Measurements from ENCODE around the gene UBN2.

DNA sequence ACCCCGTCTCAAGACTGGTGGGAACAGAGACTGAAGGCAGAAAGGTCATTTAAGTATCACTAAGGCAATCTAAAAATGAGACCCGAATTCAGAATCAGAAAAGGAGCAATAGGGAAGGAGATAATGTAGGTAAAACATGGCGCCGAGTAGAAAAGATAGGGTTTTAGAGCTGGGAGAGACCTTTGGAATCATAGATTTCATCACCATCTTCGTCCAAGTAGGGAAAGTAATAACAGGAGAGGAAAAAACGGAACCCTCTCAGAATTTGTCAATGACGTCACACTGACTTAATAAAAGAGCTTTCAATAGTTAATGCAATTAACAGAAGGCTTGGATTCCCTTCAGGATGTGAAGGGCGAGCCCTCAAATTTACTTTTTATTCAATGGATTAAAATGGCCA, 1.0 kb upstream of the UBN2 start:
- no peak for TF ChIP-seq CTCF (IDR thresholded peaks at IDR 0.05)
- no peak for TF ChIP-seq POLR2A (IDR thresholded peaks at IDR 0.05)

Measured in thyroid gland (tissue), 4 donors.